Sigmoid colon (tissue), 3 donors: Measurements from ENCODE around the gene RTN3.

Source experiments
- POLR2A ChIP-seq, 2 donors: fragments of 450-650 bp; IDR thresholded peaks; one replicate each; pipeline ENCODE4 v1.6.1; 2016; ENCODE audit warnings: antibody characterized with exemption in 2 of 2, mild to moderate bottlenecking in 2 of 2, moderate library complexity in 2 of 2
- TF ChIP-seq, protein P1 (sequence below), 4 experiments: fragments of 450-650 bp in 3 of 4; fragments of 200-600 bp in 1 of 4; IDR thresholded peaks; one replicate each; pipeline ENCODE4 v1.5.1; 2016 to 2019; ENCODE audit warnings: antibody characterized with exemption in 4 of 4, mild to moderate bottlenecking in 3 of 4, moderate library complexity in 2 of 4

- TF ChIP-seq, protein P1, sequence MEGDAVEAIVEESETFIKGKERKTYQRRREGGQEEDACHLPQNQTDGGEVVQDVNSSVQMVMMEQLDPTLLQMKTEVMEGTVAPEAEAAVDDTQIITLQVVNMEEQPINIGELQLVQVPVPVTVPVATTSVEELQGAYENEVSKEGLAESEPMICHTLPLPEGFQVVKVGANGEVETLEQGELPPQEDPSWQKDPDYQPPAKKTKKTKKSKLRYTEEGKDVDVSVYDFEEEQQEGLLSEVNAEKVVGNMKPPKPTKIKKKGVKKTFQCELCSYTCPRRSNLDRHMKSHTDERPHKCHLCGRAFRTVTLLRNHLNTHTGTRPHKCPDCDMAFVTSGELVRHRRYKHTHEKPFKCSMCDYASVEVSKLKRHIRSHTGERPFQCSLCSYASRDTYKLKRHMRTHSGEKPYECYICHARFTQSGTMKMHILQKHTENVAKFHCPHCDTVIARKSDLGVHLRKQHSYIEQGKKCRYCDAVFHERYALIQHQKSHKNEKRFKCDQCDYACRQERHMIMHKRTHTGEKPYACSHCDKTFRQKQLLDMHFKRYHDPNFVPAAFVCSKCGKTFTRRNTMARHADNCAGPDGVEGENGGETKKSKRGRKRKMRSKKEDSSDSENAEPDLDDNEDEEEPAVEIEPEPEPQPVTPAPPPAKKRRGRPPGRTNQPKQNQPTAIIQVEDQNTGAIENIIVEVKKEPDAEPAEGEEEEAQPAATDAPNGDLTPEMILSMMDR (IDR thresholded peaks at IDR 0.05): no peak
- no peak for TF ChIP-seq POLR2A (IDR thresholded peaks at IDR 0.05)
These were observed 121.5 kb downstream of the RTN3 start for GRCh38 chr11:63802637-63803414.
